Stimulated activated CD8-positive, alpha-beta memory T cell treated with anti-CD3 and anti-CD28 coated beads, Interleukin-2, amount 100 ng/mL, for 1 hour (primary cell): ENCODE measurements around the gene NID2.

Source experiments
- DNase-seq, 2 donors: peaks; one replicate each; pipeline ENCODE4 v3.0.0-alpha.2; 2020; ENCODE audit warnings: low read depth in 2 of 2

Gene NID2

DNA sequence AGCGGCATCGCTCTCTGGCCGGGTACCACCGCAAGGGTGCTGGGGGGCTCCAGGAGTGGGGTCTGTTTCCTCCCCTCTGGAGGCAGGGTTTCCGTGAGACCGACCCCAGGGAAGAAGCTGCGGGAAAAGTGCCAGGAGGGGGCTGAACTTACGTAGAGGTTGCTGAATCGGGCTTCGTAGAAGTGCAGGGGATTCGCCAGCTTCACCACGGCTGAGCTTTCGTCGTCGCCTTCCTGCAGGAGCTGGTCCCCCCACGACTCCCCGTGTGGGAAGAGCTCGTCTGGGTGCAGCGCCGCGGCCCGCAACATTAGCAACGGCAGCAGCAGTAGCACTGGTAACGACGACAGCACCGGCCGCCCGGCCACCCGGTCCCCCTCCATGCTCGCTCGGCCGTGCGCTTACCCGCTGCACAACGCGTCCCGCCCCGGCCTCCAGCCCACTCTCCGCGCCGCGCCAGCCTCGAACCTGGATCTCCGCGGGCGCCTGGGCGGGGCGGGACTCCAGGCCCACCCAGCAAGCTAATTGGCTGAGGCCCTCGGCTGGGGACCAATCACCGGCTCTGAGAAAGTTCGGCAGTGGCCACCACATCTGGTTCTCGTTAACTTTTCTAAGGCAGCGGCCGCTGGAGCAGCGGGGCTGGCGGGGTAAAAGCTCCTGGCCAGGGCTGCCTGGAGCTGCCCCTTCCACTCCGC, at the start of gene NID2:
Gene NID2 (minus strand): TSS at position 445 of the 692 bp plus-strand sequence. CDS start 65 bp downstream, at position 380.
- no peak for DNase-seq

DNA sequence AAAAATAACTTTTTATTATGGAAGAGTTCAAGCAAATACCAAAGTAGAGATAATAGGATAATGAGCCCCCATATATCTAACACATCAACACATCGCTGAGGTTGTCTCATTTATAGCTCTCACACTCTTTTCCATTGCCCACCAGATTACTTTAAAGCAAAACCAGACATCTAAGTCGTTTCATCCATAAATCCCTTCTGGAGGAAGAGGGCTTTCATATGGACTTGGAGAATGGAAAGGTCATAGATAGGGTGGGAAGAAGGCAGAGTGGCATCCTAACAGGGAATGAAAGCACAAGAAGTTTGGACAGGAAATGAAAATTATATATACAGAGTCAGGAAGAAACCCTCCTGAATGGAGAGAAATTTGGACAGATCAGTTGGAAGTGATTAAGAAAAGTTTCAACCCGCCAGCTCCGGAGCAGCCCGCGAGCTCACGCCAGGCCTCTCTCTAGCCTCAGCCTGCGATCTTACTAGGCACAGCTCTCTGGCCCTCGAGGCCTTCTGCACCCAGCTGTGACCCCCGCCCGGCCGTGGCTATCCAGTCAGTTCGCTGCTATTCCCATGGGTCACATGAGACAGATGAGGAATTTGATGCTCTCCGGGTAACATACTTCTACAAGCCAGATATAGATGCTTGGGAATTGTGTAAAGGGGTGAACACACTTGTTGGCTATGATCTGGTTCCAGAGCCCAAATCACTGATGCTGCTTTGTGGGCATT, 48.4 kb upstream of the NID2 start:
- no peak for DNase-seq

GRCh38 chr14:52115286-52115685, 46.4 kb upstream of the NID2 start:
- no peak for DNase-seq

DNA sequence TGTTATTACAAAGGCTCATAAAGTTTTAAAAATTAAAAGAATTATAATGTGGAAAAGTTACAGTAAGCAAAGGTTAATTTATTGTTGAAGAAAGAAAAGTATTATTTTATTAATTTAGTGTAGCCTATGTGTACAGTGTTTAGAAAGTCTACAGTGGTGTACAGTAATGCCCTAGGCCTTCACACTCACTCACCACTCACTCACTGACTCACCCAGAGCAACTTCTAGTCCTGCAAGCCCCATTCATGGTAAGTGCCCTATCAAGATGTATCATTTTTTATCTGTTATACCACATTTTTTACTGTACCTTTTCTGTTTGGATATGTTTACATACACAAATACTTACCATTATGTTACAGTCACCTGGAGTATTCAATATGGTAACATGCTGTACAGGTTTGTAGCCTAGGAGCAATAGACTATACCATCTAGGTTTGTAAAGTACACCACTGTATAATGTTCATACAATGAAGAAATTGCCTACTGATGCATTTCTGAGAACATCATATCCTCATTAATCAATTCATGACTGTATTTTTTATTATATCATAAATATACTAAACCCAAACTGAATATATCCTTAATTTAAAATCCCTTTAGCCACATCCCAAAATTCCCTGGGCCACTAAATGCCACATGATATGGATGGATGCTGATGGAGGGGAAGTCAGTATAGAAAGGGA, 43.6 kb upstream of the NID2 start:
- DNase-seq = no peak

GRCh38 chr14:52111583-52111982, 42.7 kb upstream of the NID2 start:
- no peak for DNase-seq

DNA sequence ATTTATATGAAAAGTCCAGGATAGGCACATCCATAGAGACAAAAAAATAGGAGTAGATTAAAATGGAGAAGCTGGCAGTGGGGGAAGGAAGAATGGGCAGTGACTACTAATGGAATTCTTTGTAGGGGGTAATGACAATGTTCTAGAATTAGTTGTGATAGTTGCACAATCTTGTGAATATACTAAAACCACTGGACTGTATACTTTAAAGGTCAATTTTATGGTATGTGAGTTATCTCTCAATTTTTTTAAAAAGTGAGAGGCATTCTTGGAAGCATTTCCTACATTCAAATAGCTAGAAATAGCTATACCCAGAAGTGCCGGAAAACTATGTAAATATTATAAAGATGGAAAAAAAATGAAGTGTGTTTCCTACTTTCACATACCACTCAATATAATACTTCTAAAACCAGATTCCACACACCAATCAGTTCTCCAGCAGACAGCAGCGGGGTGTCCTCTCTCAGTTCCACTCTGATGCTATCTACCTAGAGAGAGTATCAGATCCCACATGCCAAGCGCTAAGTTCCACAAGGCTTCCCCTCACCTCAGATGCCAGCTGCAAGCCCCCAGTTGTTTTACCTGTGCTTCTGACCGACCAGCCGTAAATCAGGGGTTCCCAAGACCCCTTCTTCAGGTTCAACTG, 41.7 kb upstream of the NID2 start:
- DNase-seq = no peak

DNA sequence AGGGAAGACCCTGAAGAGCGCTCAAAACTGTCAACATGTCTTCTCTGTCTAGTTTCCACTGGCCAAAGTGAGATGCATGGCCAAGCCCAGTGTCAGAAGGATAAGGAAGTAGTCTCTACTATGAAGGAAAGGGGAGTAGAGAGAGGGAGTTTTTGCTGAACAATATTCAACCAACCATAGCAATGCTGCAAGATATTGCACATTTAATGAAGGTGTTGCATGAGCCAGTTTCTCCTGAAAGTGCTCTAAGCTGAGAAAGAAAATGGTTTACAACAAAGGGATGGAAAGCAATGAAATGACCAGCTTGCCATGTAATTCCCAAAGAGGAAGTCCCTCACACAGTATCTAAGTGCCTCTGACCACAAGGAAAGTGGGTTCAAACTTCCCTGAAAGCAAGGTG, 40.0 kb upstream of the NID2 start:
- DNase-seq = no peak

DNA sequence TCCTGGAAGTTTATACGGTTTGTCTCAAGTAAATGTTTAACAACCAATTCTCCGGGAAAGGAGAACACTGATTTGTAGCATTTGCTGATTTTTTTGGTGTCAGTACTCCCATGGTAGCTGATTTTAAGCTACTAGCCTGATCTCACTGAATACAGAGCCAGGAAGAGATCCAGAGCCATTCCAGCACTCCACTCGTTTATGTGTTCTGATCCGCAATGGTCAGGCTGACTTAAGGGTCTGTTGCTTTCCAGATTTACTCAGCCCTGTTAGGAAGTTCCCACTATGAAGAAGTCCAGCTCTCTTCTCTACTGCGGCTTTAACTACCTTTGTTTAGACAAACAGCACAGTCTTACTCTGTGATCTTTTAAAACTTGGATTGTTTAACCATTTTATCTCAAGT, 38.0 kb upstream of the NID2 start:
- DNase-seq = no peak

- DNase-seq = no peak
These were observed 34.6 kb upstream of the NID2 start for GRCh38 chr14:52103416-52103815.

GRCh38 chr14:52095794-52096193, 26.9 kb upstream of the NID2 start:
- no peak for DNase-seq

DNA sequence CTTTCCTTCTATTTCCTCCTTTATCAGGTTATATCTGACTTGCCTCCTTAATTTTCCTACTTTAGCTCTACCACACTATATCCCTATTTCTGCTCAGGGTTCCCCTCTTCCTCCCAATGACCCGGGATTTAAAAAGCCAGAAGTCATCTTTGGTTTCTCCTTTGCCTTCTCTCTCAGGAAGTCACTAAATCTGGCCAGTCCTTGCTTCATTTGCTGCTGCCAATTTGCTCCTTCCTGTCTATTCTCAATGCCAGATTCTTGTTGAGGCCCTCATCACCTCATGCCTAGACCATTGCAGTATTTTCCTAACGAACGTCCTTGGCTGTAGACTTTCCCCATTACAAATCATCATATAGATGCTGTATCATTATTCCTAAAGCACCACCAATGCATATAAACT, 26.5 kb upstream of the NID2 start:
- no peak for DNase-seq

GRCh38 chr14:52094546-52095271, 25.9 kb upstream of the NID2 start:
- no peak for DNase-seq

GRCh38 chr14:52091928-52092327, 23.1 kb upstream of the NID2 start:
- no peak for DNase-seq

DNA sequence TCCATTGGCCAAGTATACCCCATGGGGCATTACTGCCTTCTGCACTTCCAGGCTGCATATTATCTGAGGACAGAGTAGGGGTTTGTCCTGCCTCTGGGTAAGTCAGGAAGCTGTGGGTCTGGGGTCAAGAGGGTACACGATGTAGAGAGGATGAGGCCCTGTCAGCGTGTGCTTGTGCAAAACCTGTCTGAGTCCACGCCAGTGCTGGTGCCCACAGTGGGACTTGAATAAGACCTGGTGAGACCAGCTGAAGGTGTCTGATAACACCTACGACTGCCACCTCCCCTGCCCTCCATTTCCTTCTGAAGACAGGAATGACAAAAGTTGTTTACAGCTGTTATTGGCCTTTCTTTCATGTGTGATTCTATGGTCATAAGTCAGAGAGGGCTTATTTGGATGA, 22.1 kb upstream of the NID2 start:
- no peak for DNase-seq

- no peak for DNase-seq
These were observed 20.4 kb upstream of the NID2 start for GRCh38 chr14:52089218-52089617.

- no peak for DNase-seq
These were observed 17.9 kb upstream of the NID2 start for GRCh38 chr14:52086711-52087110.

DNA sequence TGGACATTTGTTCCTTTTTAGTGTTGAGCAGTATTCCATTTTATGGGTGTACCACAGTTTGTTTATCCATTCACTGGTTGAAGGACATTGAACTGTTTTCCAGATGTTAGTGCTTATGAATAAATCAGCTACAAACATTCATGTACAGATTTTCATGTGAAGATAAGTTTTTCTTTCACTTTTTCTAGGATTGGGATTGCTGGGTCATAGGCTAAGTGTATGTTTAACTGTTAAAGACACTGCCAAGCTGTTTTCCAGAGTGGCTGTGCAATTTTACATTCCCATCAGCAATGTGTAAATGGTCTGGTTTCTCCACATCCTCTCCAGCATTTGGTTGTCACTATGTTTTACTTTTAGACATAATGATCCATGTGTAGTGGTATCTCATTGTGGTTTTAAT, 14.0 kb upstream of the NID2 start:
- no peak for DNase-seq

DNA sequence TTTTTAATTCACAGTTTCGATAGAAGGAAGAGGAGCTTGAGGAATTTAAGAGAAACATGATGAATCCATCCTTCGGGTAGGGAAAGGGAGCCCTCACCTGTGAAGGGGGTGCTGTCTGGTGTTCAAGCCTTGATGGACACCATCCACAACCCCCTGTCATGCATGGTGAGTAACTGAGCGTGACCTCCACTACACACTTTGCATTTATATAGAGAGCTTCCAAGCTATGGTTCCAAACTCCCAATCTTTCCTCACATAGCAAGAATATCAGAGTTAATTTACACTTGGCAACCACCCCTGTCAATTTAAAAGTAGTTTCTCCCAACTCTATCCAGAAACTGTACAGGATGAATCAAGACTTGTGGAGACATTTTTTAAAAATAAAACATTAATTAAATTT, 13.1 kb upstream of the NID2 start:
- DNase-seq = no peak

DNA sequence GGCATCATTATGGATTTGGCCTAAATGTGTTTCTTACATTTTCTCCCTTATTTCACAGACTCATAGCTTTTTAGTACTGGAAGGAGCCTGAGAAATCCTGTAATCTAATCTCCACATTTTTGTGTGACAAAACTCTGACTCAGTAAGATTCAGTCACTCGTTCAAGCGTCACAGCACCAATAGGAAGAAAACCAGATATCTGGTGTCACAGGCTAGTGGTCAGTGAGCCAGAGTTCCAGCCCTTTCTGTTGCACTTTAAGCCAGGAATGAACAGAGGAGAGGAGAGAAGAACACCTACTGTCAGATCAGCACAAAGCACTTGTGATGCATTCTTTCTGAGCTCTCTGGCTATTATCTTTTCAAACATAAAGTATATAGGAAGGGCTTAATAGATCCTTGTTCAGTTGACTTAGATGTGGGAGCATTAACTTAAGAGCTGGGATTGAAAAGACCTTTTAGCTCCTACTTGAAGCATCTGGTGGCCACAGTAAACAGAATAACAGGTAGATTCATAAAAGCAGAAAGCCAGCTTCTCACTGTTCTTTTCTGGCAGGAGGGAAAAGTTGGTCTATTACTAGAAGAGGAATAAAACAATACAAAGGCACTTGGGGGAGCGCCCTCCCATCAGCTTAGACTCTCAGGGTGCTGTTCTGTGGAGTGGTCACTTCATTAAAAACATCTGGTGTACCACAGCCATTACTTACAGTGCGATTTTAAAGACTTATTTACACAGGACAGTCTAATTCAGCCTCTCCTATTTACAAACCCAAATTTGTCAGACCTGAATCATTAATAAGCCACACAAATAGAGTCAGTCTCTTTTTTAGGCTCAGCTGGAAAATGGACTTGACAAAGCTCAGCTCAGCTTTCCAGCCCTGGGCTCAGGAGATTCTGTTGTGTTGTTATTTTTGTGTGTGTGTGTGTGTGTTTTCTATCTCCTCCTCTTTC, 12.2 kb upstream of the NID2 start:
- no peak for DNase-seq

DNA sequence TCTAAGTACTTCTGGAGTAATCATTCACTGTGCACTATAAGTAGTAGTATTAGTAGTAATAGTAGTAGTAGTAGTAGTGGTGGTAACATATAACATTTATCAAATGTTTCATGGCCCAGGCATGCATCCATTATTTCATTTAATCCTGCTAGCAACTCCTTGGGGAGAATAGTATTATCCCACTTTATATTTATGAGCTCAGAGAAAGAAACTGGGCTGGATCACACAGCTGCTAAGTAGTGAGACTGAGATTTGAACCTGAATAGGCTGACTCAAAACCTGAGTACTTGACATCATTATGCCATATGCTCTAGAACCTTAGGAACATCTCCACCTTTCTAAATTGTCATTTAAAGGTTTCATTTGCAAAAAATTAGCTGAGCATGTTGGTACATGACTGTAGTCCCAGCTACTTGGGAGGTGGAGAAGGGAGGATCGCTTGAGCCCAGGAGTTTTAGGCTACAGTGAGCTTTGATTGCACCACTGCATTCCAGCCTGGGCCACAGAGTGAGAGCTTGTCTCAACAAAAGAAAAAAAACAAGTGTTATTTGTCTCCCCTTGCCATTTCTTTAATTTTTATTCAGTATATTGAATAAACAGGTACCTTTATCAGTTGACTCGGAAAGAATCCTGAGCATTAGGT, 11.4 kb upstream of the NID2 start:
- DNase-seq = no peak
